Activated CD8-positive, alpha-beta memory T cell treated with anti-CD3 and anti-CD28 coated beads for 24 hours (primary cell): Measurements from ENCODE around the gene FHIP1A.

Source experiments
- DNase-seq: peaks from one replicate; pipeline ENCODE4 v3.0.0-alpha.2; 2020

Gene FHIP1A

GRCh38 chr4:151418385-151418784, 9.4 kb downstream of the FHIP1A start:
- DNase-seq = no peak

- no peak for DNase-seq
Observed at GRCh38 chr4:151418856-151419255, 9.9 kb downstream of the FHIP1A start.

- no peak for DNase-seq
Observed at GRCh38 chr4:151420250-151420807, 11.4 kb downstream of the FHIP1A start.

GRCh38 chr4:151422854-151423253, 13.9 kb downstream of the FHIP1A start:
- no peak for DNase-seq

- DNase-seq = no peak
Observed at GRCh38 chr4:151426513-151426912, 17.5 kb downstream of the FHIP1A start.

GRCh38 chr4:151427266-151427665, 18.3 kb downstream of the FHIP1A start:
- no peak for DNase-seq

- DNase-seq = no peak
Observed at GRCh38 chr4:151428346-151428745, 19.4 kb downstream of the FHIP1A start.

- no peak for DNase-seq
Observed at GRCh38 chr4:151429957-151430570, 21.1 kb downstream of the FHIP1A start.

GRCh38 chr4:151430740-151431457, 21.9 kb downstream of the FHIP1A start:
- no peak for DNase-seq

GRCh38 chr4:151431728-151432127, 22.8 kb downstream of the FHIP1A start:
- no peak for DNase-seq

GRCh38 chr4:151432654-151433053, 23.7 kb downstream of the FHIP1A start:
- DNase-seq = no peak

- DNase-seq = no peak
Observed at GRCh38 chr4:151434183-151434860, 25.3 kb downstream of the FHIP1A start.

GRCh38 chr4:151436093-151436518, 27.1 kb downstream of the FHIP1A start:
- no peak for DNase-seq

- DNase-seq = no peak
Observed at GRCh38 chr4:151437505-151437904, 28.5 kb downstream of the FHIP1A start.

- no peak for DNase-seq
Observed at GRCh38 chr4:151438154-151438553, 29.2 kb downstream of the FHIP1A start.

GRCh38 chr4:151439320-151439719, 30.3 kb downstream of the FHIP1A start:
- DNase-seq = no peak

- DNase-seq = no peak
Observed at GRCh38 chr4:151442002-151442401, 33.0 kb downstream of the FHIP1A start.

GRCh38 chr4:151443247-151443646, 34.3 kb downstream of the FHIP1A start:
- DNase-seq = no peak

- no peak for DNase-seq
Observed at GRCh38 chr4:151443752-151444151, 34.8 kb downstream of the FHIP1A start.

GRCh38 chr4:151446208-151446607, 37.2 kb downstream of the FHIP1A start:
- DNase-seq = no peak

GRCh38 chr4:151454513-151454912, 45.5 kb downstream of the FHIP1A start:
- DNase-seq = no peak

GRCh38 chr4:151455212-151455611, 46.2 kb downstream of the FHIP1A start:
- DNase-seq = no peak

- DNase-seq = no peak
Observed at GRCh38 chr4:151458148-151458547, 49.2 kb downstream of the FHIP1A start.
